Osteocyte (in vitro differentiated cells): ENCODE measurements around the gene WWTR1. TPM values are rescaled to one million over a fixed set of nuclear protein-coding genes. Genes with fewer than 3 reads are reported as not detected.

Experiments used
- DNase-seq: peaks from one replicate; pipeline ENCODE4 v3.0.0; 2021; ENCODE audit warnings: mixed read lengths; ENCODE audit not compliant: unreplicated experiment; ENCODE audit errors: extremely low spot score
- H3K27ac Mint-ChIP-seq: one replicate; pipeline ENCODE4 v1.8.0; 2021; ENCODE audit warnings: mild to moderate bottlenecking, mixed read lengths; ENCODE audit not compliant: unreplicated experiment
- H3K27me3 Mint-ChIP-seq: one replicate; pipeline ENCODE4 v1.8.0; 2021; ENCODE audit warnings: mixed read lengths; ENCODE audit not compliant: unreplicated experiment
- H3K36me3 Mint-ChIP-seq: one replicate; pipeline ENCODE4 v1.8.0; 2021; ENCODE audit warnings: mixed read lengths; ENCODE audit not compliant: unreplicated experiment
- H3K4me1 Mint-ChIP-seq: one replicate; pipeline ENCODE4 v1.8.0; 2021; ENCODE audit warnings: mixed read lengths; ENCODE audit not compliant: unreplicated experiment
- H3K4me3 Mint-ChIP-seq: one replicate; pipeline ENCODE4 v1.8.0; 2021; ENCODE audit warnings: mild to moderate bottlenecking, moderate library complexity, mixed read lengths; ENCODE audit not compliant: unreplicated experiment
- H3K9me3 Mint-ChIP-seq: one replicate; pipeline ENCODE4 v1.8.0; 2021; ENCODE audit warnings: mixed read lengths; ENCODE audit not compliant: unreplicated experiment
- total RNA-seq: library from RNA; stranded (reverse); gene quantifications from 2 replicates; pipeline ENCODE4 v1.2.1, GENCODE V29; 2021
- TF ChIP-seq, protein P1 (sequence below): fragments of 200-600 bp; sonication (generic); IDR thresholded peaks from 2 replicates; pipeline ENCODE4 v1.5.0; 2021; ENCODE audit warnings: antibody characterized with exemption, mild to moderate bottlenecking, moderate library complexity

The WWTR1 gene
- total RNA-seq, 1 donor from 2014 or later = 120 TPM

DNA sequence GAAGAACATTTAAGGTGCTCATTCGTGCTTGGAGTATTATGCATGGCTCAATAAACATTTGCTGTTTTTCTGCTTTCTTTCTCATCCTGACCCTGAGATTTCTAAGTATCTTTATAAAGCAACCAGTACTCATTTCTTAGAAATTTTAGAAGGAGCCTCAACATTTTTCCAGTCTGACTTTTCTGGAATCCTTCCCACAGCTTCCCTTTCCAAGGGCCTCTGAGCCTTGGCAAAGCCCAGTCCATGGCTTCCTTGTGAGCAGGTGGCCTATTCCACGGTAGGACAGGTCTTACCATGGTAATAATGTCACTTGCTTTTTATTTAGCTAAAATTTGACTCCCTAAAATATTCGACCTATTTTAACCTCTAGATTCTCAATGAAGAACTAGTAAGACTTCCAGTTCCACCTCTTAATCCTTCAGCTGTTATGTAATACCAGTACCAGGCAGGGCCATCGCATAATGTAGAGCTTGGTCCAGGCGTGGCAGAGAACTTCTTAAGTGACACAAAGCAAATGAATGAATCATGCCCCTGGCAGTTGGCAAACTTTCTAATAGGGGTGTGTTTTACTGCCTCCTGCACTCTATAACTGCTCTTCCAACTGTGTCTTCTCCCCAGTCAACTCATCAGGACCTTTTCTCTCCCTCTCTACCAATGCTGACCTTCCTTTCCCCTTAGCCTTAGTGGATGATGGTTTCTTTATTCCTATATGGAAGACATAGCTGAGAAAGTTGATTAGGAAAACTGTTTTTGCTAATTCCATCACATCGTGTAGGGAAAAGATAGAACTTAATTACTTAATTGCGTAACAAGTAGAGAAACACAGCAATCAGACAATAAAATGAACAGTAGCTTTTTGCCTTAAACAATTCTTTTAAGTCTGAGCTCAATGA, 184.2 kb downstream of the WWTR1 start:
- no peak for DNase-seq
- no peaks in the 10 kb centered on the region for H3K36me3 Mint-ChIP-seq
- peaks cover 62% of the 10 kb centered on the region for H3K4me1 Mint-ChIP-seq
- TF ChIP-seq, protein P1, sequence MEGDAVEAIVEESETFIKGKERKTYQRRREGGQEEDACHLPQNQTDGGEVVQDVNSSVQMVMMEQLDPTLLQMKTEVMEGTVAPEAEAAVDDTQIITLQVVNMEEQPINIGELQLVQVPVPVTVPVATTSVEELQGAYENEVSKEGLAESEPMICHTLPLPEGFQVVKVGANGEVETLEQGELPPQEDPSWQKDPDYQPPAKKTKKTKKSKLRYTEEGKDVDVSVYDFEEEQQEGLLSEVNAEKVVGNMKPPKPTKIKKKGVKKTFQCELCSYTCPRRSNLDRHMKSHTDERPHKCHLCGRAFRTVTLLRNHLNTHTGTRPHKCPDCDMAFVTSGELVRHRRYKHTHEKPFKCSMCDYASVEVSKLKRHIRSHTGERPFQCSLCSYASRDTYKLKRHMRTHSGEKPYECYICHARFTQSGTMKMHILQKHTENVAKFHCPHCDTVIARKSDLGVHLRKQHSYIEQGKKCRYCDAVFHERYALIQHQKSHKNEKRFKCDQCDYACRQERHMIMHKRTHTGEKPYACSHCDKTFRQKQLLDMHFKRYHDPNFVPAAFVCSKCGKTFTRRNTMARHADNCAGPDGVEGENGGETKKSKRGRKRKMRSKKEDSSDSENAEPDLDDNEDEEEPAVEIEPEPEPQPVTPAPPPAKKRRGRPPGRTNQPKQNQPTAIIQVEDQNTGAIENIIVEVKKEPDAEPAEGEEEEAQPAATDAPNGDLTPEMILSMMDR = no peak
- peak overlapping the region; percentile 79 for H3K27ac Mint-ChIP-seq
- H3K4me3 Mint-ChIP-seq = no peak overlapping the region
- H3K27me3 Mint-ChIP-seq = no peaks in the 10 kb centered on the region
- no peaks in the 10 kb centered on the region for H3K9me3 Mint-ChIP-seq

DNA sequence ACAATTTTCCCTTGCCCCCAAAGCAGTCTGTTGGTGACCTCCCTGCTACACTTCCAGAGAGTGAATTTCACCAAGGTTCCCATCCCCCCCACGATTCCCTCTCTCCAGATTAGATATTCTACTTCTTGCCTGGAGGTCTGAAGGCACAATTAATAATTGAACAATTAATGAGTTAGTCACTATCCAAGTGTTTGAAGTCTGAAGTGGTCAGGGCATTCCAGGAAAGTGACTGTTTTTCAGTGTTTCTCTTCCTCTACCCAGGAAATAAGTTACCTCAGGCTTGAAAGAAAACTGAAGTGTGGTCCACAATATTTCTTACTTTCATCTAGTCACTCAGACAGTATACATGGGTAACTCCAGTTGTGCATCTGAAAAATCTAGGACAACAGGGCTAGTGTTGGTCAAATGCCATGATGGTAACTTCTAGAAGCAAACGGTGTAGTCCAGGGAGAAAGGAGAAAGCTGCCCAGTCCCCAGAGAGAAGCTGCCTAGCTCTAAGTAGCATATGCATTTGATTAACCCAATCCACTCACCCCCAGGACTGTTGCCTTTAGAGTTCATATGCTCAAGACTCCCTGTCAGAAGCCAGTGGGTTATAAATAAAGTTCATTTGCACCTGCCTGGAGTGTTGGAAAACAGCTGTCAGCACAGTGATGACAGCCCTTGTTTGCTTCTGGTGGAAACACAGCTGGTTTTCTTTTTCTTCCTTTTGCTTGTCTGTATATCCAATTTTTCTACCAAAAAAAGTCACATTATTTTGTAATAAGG, 185.6 kb downstream of the WWTR1 start:
- Mint-ChIP-seq H3K9me3 (no peaks in the 10 kb centered on the region), H3K27me3 (no peaks in the 10 kb centered on the region), H3K36me3 (no peaks in the 10 kb centered on the region), H3K4me1 (peaks cover 76% of the 10 kb centered on the region), H3K4me3 (no peak overlapping the region), H3K27ac (peak overlapping the region; percentile 59)
- no peak for DNase-seq
- TF ChIP-seq, protein P1 = no peak

DNA sequence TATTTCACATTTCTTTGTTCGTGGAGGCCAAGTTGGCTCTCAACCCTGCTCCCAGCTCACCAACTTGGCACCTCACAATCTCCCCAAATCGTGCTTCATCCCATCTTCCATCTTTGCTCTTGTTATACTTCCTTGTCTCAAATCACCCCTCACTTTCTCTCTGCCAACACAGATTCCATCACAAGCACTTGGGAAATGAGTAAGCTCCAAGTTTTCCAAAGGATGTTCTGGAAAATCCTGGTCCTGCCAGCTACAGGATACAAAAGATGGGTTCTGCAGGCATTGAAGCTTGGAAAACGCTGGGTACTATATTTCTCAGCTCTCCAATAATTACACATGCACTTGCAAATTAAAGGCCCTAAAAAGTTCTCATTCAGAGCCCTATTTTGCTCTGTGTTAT, 187.4 kb downstream of the WWTR1 start:
- Mint-ChIP-seq H3K27ac (peak overlapping the region; percentile 24), H3K4me3 (no peak overlapping the region), H3K36me3 (no peaks in the 10 kb centered on the region), H3K27me3 (no peaks in the 10 kb centered on the region), H3K4me1 (peaks cover 91% of the 10 kb centered on the region), H3K9me3 (no peaks in the 10 kb centered on the region)
- TF ChIP-seq, protein P1 = no peak
- no peak for DNase-seq

DNA sequence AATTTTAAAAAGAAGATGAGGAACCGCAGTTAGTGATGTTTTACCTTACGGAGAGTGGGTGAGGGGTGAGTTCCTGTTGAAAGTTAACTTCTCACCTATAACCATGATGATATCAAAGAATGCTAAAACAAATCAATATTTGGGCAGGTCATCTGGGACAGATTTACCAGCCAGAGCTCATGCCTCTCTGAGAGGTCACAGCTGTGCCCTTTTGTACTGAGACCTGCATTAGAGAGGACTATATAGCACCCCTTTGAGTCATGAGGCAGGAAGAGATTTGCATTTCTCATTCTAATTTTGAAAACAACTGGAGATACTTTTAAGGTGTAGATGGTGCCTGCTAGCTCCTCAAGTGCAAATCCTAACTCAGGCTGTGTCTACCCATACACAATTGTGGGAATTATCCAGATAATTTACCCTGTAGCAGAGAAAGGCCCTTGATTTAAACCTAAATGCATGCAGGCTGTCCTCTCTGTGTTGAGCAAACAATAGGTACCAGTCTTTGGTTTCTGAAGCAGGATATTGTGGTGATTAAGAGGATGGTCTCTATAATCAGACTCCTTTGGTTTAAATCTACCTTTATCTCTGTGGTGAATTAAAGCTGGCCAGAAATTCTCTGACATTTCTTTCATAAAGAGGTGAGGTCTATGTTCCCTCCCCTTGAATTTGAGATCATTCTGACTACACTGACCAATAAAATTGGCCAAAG, 189.2 kb downstream of the WWTR1 start:
- TF ChIP-seq, protein P1 = no peak
- Mint-ChIP-seq H3K9me3 (no peaks in the 10 kb centered on the region), H3K27ac (peak overlapping the region; percentile 47), H3K4me1 (peaks cover 90% of the 10 kb centered on the region), H3K27me3 (no peaks in the 10 kb centered on the region), H3K36me3 (no peaks in the 10 kb centered on the region), H3K4me3 (no peak overlapping the region)
- DNase-seq = no peak

Other genes with a start within 250 kb of the WWTR1 start
- gene TM4SF4, start 183.3 kb downstream of the WWTR1 start, total RNA-seq = not detected in 2 replicates
- 49.7 and 53.5 TPM in 2 replicates for gene COMMD2, start 94.5 kb upstream of the WWTR1 start, total RNA-seq
- gene ANKUB1, start 134.5 kb upstream of the WWTR1 start, total RNA-seq = not detected in 2 replicates
- gene RNF13, start 155.2 kb upstream of the WWTR1 start, total RNA-seq = 45.1 and 61.4 TPM in 2 replicates